DOHH2 (cell line): ENCODE measurements around the gene CCDC102A.

Experiments used
- EZH2phosphoT487 ChIP-seq: fragments of 200-600 bp; sonication (generic); IDR thresholded peaks from 2 replicates; pipeline ENCODE4 v1.6.1; 2017; ENCODE audit warnings: borderline replicate concordance, mild to moderate bottlenecking, antibody characterized with exemption, low read length, moderate library complexity, mixed read lengths
- TF ChIP-seq, protein P1 (sequence below): fragments of 200-600 bp; sonication (generic); IDR thresholded peaks from one replicate; pipeline ENCODE4 v1.5.1; 2014; ENCODE audit warnings: antibody characterized with exemption, mild to moderate bottlenecking, low read depth, low read length; ENCODE audit not compliant: poor library complexity, severe bottlenecking

DNA sequence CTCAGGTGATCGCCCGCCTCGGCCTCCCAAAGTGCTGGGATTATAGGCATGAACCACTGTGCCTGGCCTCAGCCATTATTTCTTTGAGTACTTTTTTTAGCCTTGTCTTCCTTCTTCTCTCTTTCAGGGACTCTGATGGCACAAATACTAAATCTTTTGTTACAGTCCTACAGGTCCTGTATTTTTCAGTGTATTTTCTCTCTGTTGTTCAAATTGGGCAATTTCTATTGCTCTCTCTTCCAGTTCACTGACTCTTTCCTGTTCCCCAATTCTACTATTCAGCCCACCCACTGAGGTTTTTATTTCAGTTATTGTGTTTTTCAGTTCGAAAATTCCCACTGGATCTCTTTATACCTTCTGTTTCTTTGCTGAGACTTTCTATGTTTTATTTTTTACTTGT lies 42.6 kb downstream of the CCDC102A start:
- TF ChIP-seq, protein P1, sequence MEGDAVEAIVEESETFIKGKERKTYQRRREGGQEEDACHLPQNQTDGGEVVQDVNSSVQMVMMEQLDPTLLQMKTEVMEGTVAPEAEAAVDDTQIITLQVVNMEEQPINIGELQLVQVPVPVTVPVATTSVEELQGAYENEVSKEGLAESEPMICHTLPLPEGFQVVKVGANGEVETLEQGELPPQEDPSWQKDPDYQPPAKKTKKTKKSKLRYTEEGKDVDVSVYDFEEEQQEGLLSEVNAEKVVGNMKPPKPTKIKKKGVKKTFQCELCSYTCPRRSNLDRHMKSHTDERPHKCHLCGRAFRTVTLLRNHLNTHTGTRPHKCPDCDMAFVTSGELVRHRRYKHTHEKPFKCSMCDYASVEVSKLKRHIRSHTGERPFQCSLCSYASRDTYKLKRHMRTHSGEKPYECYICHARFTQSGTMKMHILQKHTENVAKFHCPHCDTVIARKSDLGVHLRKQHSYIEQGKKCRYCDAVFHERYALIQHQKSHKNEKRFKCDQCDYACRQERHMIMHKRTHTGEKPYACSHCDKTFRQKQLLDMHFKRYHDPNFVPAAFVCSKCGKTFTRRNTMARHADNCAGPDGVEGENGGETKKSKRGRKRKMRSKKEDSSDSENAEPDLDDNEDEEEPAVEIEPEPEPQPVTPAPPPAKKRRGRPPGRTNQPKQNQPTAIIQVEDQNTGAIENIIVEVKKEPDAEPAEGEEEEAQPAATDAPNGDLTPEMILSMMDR = no peak
- TF ChIP-seq EZH2phosphoT487 = no peak
